ENCODE results near the gene ZNG1C.
"Not testable (repeated sequence)": the region's sequence is repeated elsewhere in the genome, so short reads cannot be mapped to it uniquely, and the experiment has no call there.

The ZNG1C gene

DNA sequence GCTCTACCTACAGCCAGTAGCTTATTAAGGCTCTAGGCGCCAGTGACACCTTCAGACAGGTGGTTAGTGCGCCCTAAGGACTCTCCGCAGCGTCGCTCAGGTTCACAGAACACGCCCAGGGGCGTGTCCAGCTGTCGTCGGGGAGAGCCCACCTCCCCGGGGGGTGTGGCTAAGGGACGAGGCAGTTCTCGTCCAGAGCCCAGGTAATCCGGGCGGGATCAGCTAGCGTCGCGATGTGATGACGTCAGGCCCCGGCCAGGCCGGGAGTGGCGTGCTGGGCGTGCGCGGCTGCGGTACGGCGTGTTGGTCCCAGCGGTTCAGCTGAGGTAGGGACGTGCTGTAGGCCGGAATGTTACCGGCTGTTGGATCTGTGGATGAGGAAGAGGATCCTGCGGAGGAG lies at the start of gene ZNG1C:
TSS of gene ZNG1C (plus strand) at position 301 of the 400 bp plus-strand sequence. CDS start at position 350, 49 bp downstream.
- DNase-seq, result not testable (repeated sequence)

DNA sequence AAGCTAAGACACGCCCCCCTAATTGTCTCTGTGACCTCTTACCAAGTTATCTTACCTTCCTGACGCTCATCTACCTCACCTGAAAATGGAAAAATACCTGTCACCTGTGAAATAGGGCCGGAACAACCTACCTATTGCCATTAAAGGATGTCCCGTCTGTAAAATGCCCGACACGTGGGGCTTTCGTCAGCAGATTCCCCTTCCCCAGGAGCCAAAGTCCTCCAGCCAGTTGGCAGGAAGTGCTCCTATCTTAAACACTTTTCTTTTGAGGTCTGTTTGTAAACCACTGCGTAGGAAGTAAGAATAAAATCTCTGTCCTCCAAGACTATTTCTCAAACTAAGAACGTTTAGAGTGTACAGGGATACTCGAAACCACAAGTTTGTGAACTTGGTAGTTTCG lies 654 bp downstream of the ZNG1C start:
- not testable (repeated sequence) for DNase-seq

DNA sequence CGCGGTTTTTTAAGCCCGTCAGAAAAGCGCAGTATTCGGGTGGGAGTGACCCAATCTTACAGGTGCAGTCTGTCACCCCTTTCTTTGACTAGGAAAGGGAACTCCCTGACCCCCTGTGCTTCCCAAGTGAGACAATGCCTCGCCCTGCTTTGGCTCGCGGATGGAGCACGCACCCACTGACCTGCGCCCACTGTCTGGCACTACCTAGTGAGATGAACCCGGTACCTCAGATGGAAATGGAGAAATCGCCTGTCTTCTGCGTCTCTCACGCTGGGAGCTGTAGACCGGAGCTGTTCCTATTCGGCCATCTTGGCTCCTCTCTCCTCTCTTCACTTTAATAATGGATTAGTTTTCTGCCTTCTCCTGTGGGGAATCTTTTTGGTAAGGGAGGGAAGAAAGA lies 39.3 kb downstream of the ZNG1C start:
- not testable (repeated sequence) for DNase-seq

DNA sequence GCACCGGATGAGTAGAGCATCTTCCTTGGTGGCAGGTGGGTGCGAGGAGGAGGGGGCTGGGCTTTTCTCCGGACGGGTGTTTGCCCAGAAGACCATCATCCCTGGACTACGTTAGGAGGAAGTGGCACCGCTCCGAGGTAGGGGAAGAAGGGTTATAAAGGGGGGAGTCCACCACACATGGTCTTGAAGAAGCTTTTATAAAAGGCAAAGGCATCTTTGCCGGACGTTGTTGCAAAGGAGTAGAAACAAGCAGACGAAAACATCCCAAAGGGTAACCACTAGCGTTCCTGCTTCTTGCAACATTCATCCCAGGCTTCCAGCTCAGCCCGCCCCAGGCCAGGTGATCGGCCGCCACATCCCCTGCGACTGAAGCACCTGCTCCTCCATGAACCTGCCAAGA lies 60.8 kb downstream of the ZNG1C start, which contains the start of gene FOXD4L3:
TSS of gene FOXD4L3 (plus strand) at position 301 of the 400 bp plus-strand sequence. CDS start at position 386, 85 bp downstream.
- not testable (repeated sequence) for DNase-seq

DNA sequence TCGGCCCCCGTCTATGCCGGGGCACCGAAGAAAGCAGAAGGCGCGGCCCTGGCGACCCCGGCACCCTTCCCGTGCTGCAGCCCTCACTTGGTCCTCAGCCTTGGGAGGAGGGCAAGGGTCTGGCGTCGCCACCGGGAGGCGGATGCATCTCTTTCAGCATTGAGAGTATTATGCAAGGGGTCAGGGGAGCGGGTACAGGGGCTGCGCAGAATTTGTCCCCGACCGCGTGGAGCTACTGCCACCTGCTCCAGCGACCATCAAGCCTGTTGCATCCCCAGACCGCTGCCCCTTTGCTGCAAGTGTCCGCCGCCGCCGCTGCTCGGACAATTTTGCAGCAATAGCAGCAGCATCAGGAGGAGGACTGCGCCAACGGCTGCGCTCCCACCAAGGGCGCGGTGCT lies 62.0 kb downstream of the ZNG1C start:
- not testable (repeated sequence) for DNase-seq

DNA sequence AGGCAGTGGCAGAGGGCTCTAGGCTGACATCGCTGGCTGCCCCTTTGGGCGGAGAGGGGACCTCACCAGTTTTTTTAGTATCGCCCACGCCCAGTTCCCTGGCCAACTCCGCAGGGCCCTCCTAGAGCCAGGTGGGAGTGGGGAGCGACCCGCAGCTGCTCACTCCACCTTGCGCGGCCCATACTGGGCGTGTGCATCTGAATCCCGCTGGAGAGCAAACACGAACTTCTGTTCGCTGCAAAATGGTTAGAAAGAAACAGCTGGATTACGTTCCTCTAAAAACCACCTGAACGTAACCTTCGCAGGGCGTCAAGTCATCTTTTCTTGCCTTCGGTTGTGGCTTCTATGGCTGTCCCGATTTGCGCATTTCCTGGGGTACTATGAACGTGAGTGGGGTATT lies 62.4 kb downstream of the ZNG1C start:
- not testable (repeated sequence) for DNase-seq

DNA sequence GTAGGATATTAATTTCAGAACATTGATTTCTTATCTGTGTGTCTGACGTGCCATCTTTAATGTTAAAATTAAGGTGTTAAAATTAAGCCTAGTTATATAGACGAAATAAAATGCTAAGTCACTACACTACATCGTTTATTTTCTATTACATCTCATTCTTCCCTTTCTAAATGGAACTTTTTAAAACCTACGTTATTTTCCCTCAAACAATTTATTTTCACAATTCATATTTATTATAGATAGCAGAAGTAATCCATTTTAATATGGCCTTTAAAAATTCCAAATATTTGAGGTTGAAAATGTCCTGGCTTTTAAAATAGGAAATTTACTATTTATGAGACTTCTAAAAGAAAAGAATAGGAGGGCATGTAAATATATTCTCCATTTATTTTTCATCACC lies 63.0 kb downstream of the ZNG1C start:
- not testable (repeated sequence) for DNase-seq

DNA sequence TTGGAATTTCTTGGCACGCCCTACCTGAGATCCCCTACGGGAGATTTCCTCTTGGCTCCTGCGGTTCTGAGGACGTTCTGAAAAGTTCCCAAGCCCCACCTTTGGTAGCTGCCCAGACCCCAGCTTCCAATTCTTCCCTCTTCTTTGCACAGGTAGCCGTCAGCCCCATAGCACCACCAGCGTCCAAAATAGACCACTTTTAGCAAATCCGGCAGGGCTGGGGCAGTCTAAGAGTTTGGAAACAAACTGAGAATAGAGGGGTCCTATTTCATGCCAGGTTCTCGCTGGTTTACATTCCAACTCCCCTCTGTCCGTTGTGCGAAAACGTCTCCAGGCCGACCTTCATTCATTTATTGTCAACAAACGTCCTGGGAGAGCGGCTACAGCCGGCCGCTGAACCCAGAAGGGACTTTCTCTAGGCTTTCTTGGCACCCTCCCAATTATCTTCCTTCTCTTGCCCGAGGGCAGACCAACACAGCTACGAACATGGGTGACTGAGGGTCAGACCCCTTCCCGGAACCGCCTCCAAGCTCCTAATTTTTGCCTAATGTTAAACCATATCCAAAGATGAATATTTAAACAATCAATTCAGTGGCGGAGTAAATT lies 64.0 kb downstream of the ZNG1C start:
- DNase-seq, result not testable (repeated sequence)

DNA sequence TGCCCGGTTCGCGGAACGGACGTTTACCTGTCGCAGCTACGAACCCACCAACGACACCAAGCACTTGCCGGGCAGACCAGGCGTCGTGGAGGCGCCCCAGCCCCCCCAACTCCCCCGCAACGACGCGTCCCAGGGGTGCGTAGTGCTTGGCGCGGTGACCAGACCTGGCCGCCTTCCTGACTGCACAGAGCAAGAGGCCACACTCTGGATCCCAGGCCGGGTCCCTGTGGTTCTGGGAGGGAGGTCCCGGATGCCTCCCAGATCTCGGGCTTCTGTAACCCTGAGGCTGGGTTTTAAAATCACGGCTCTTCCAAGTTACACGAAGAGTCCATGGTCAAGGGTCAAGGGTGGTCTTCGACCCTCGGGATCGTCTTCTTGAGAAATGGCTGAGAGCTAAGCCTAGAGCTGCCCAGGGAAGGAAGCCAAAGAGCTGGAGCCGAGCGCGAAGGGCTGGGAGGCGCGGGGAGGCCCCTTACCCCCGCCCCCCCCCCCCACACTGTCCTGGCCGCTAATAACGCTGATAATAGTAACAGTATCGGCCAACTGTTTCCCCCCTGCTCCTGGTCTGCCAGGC lies 64.7 kb downstream of the ZNG1C start:
- not testable (repeated sequence) for DNase-seq

DNA sequence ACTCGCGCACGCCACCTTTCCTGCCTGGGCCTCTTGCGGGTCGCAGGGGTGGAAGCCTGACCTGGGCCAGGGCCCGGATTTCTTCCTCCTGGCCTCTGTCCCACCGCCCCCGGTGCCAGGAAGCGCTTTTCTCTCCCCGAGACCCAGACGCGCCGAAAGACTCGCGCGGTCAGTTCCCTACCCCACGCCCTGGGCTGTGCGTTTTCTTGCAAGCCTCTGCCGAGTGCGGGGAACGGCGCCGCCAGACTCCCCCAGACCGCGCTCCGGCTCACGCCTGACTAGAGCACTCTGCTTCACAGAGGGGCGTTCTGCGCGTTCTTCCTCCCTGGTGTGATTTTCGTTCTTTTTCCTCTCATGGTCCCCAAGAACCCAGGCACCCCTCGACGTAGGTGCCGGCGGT lies 65.3 kb downstream of the ZNG1C start:
- DNase-seq, result not testable (repeated sequence)

DNA sequence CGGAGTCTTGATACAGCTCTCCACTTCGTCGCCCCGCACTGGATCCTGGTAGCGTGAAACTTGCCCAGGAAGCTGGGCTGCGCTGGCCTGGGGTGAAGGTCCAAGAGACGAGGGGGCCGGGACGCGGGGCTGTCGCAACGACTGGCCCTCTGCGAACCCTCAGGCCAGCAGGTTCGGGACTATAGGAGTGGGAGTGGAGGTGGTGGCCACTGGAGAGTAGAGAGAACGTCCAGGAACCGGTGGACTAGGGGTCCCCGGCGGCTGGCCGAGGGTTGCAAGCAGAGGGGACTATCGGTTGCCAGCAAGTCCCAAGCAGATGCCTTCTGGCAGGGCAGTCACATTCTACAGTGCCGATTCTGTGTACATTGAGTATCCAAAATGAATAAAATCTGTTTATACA lies 65.9 kb downstream of the ZNG1C start:
- DNase-seq, result not testable (repeated sequence)

DNA sequence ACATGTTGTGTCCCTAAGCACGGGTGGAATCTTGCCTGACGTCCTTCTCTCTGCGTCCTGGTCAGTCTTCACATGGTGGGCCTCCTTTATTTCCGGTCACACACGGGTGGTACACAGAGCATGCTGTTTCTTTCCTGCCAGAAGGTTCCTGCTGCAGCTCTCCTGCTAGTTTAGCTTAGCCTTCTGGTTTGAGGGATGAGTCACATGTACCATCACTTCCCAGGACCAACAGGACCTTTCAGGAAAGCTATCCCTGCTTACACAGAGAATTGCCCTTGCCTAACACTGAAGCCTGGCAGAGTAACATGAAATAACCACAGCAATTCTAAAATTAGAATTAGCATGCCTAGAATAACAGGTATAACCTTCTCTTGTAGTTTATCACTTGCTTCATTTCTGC lies 69.4 kb downstream of the ZNG1C start:
- not testable (repeated sequence) for DNase-seq

DNA sequence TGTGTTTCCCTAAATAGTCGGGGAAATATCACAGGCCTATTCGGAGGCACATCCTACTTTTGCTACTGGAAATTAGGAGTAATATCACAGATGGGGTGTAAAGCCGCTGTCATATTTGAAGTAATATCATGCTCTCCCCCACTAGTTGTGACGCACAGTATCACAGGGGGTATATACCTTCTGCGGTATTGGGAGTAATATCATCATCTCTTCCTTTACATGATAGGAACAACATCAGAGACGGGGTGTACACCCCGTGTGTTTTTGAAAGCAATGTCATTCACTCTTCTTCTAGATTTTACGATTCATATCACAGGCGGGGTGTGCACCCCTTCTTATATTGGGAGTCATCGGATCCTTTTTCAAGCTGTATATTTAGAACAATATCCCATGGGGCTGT lies 76.4 kb downstream of the ZNG1C start:
- not testable (repeated sequence) for DNase-seq

DNA sequence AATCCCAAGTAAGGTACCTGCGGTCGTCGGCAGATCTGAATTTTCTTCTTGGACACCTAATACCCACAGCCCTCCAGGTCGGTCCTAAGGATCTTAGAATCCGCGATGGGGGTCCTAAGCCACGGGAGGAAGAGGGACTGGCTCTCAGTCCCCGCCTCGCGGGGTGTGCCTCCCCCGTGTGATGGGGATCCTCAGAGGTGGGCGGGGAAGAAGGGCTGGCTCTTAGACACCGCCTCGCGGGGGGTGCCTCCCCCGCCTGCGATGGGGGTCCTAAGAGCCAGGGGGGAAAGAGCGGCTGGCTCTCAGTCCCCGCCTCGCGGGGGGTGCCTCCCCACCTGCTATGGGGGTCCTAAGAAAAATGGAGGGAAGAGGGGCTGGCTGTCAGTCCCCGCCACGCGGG lies 82.0 kb downstream of the ZNG1C start:
- DNase-seq, result not testable (repeated sequence)

DNA sequence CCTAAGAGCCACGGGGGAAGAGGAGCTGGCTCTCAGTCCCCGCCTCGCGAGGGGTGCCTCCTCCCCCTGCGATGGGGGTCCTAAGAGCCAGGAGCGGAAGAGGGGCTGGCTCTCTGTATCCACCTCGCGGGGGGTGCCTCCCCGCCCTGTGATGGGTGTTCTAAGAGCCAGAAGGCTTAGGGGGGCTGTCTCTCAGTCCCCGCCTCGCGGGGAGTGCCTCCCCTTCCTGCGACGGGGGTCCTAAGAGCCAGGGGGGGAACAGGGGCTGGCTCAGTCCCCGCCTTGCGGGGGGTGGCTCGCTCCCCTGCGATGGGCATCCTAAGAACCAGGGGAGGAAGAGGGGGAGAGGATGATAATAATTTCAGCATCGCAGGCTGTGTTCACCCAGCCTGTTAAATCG lies 82.7 kb downstream of the ZNG1C start:
- not testable (repeated sequence) for DNase-seq

DNA sequence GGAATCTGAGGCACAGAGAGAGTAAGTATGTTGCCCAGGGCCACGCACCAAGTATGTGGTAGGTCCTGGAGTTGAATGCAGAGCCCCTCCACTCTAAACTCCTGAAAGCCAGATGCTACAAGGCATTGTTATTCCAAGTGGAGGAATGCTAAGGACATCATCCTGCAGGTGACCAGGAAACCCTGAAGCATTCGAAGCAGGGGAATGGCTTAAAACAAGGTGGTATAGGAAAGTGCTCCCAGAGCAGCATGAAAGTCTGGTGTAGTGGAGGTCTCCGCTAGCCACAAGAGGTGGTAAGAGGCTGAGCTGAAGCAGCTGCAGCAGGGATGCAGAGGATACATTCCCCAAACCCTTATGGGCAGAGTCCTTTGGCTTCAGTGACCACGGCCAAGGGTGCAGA lies 87.3 kb downstream of the ZNG1C start:
- not testable (repeated sequence) for DNase-seq

DNA sequence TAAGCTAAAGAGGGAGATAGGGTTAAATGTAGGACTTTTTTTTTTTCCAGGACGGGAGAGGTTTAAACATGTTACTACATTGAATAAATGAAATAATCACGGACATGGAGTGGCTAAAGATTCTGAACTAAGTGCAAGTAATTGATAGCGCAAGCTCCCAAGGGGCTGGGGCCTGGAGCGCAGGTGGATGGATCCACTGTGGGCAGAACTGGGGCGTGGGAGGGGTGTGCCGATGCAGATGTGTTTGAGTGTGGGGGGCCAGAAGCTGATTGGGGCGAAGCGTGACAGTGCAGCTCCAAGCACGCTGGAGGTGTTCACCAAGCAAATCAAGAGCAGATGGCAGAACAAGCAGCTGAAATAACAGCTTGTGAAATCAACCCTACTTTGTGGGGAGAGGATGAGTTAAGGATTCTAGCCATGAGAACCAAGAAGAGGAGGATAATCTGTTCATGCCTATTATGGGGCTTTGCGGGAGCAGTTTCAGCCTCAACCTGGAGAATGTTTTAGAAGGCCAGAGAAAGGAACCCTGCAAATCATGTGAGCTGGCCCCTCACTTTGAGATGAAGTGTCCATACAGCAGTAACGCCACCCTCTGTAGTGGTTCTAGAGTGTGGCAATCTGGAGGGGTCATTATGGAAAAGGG lies 88.9 kb downstream of the ZNG1C start:
- DNase-seq, result not testable (repeated sequence)

DNA sequence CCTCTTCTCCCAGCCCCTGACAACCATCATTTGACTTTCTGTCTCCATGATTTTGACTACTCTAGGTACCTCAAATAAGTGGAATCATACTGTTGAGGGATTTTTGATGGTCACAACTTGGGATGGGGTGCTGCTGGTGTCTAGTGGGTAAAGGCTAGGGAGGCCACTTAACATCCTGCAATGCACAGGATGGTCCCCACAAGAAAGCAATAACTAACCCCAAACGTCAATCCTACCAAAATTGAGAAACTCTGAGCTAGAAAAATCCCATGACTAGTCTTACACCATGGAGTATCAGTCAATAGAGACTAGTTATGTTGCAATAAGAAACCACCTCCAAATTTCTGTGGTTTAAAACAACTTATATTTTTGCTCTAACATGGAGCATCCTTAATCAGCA lies 90.3 kb downstream of the ZNG1C start:
- not testable (repeated sequence) for DNase-seq

DNA sequence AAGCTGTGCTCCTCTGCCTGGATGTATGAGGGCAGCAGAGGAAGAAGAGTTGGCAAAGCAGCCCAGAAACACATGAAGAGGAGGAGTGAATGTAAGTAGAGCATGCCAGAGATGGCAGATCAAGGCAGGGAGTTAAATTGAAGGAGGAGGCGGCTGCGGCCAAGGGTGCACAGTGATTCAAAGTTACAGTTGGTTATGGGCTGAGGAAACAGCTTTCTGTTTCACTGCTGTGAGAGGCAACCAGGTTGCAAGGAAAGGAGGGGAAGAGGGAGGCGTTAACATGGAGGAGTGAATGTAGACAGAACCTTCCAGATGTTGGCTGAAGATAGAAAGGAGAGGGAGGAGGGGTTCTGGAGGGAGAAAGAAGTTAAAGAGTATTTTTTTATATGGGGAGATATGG lies 94.2 kb downstream of the ZNG1C start:
- DNase-seq, result not testable (repeated sequence)

DNA sequence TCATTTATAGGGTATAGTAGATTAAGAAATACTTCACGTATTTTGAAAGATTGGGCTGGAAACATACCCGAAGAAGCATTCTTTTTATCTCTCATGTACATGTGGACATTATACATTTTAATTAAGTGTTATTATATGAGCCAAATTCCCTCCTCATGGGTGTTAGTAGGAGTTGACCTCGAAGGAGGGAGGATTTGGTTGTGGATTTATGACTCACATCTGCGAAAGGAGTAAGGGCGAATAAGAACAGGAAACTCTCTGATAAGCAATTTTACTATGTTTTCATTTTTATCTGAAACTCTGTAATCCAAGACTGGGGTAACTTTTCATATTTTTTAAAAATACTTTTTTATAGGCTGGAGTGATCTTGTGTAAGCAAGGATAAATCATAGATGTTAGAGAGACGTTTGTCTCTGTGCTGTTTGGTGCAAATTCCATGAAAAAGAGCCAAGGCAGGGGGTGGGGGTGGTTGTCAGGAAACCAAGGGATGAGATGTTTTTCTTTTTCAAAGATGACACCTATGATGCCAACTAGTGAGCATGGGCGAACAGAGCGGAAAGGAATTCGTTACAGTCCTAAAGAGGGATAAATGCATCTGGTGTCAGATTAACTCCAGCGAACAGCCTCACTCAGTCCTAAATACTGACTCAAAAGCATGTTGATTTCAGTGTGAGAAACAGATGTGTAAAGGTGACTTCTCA lies 95.0 kb downstream of the ZNG1C start:
- DNase-seq, result not testable (repeated sequence)

DNA sequence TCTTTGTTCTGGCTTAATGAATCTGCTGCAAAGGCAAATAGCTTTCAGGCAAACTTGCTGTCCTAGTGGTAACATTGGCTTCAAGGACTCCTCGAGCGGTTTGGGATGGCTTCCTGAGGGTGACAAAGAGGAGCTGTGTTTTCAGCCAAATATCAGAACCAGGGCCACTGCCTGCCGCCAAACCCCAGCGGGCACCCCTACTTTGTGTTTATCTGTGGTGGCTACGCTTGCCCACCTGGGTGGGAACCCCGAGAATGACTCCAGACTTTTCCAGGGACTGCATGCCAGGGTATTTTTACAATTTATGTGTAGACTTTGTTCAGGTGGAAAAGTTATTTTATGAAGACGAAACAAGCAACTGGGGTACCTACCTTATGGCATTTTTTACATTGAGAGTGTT lies 96.2 kb downstream of the ZNG1C start:
- not testable (repeated sequence) for DNase-seq

DNA sequence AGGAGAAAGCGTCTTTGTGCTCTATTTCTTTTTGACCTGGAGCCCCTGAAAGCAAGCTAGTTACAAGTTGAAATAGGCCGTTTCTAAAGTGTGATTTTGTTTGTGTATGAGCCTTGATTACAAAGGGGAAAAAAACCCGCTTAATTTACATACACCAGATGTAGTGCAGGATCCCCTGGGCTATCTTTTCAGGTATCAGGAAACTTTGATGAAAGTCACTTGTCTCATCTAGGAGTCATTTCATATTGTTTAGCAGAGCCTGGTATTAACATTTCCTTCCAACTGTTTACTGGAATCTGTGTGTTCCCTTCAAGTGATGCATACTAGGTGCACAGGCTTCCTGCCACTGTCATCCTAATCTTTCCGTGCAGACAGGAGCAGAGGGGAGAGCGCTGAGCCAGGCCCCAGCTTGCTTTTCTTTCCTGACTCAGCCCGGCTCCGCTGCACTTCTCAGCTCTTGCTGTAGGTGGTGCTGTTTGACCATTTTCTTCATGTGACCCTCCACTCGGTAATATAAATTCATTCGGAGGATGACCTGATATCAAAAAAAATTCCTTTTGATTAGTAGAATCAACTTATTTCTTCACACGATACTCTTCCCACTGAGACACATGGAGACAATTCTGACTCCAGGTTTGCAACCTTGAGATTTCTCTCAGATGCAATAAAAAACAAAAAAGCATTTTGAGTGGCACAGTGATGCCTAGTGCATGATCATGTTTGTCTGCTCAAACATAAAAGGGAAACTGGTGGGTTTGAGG lies 100.7 kb downstream of the ZNG1C start:
- DNase-seq, result not testable (repeated sequence)

DNA sequence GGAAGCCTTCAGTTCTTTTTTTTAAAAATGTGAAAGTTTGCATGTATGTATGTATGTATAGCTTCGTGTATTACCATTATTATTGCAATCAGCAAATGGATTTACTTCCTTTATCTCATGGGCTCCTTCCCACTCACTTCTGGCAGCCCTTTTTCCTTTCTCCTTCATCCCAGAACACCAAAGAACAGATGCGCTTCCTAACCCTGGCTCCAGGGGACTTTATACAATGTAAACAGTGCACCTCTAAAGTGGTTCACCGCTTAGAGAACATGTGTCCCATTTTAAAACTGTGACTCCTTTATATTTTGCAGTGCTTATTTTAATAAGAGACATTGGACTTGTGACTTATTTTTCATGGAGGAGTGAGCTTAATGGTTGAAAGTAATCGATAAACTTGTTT lies 101.5 kb downstream of the ZNG1C start:
- not testable (repeated sequence) for DNase-seq
